NB4 (cell line): ENCODE data around the gene PARD3.

Experiments
- CTCF ChIP-seq: IDR thresholded peaks from one replicate; pipeline ENCODE4 v1.5.1; 2012; ENCODE audit warnings: low read depth, low read length
- MAX ChIP-seq: IDR thresholded peaks from 2 replicates; pipeline ENCODE4 v1.6.1; 2011; ENCODE audit warnings: low read depth, low read length
- MYC ChIP-seq: IDR thresholded peaks from 2 replicates; pipeline ENCODE4 v1.6.1; 2011; ENCODE audit warnings: low read depth, low read length
- POLR2A ChIP-seq: IDR thresholded peaks from 2 replicates; pipeline ENCODE4 v1.6.1; 2011; ENCODE audit warnings: mild to moderate bottlenecking; ENCODE audit not compliant: insufficient read length; ENCODE audit errors: extremely low read depth

- TF ChIP-seq MAX (no peak), CTCF (no peak), POLR2A (no peak), MYC (no peak)
These were observed 673.9 kb downstream of the PARD3 start for GRCh38 chr10:34141032-34141680.
